Calu3 (cell line): Measurements from ENCODE around the gene PER2. TPM values are rescaled to one million over a fixed set of nuclear protein-coding genes. Genes with fewer than 3 reads are reported as not detected.

Source experiments
- BruUV-seq: library from RNA; stranded (reverse); fragments of 400-500 nt; replicated peaks from 2 replicates; lab custom pipeline; 2021; lab: Mats Ljungman, UMichigan
- CTCF ChIA-PET: fragments of 300-600 bp; sonication (Branson Sonifier 250); formaldehyde crosslinking; loops from one replicate; lab custom pipeline; 2022; ENCODE audit warnings: antibody characterized with exemption; lab: Charles Lee
- DNase-seq: peaks from one replicate; pipeline ENCODE4 v3.0.0; 2022
- H3K27ac Mint-ChIP-seq: one replicate; pipeline ENCODE4 v1.8.0; 2022; ENCODE audit warnings: mixed read lengths; ENCODE audit not compliant: unreplicated experiment
- H3K27me3 Mint-ChIP-seq: one replicate; pipeline ENCODE4 v1.8.0; 2022; ENCODE audit warnings: mixed read lengths; ENCODE audit not compliant: unreplicated experiment
- H3K36me3 Mint-ChIP-seq: one replicate; pipeline ENCODE4 v1.8.0; 2022; ENCODE audit warnings: mild to moderate bottlenecking, moderate library complexity, mixed read lengths; ENCODE audit not compliant: insufficient read depth, unreplicated experiment
- H3K4me1 Mint-ChIP-seq: one replicate; pipeline ENCODE4 v1.8.0; 2022; ENCODE audit warnings: mild to moderate bottlenecking, low read depth, mixed read lengths; ENCODE audit not compliant: unreplicated experiment
- H3K4me3 Mint-ChIP-seq: one replicate; pipeline ENCODE4 v1.8.0; 2022; ENCODE audit warnings: mild to moderate bottlenecking, low read depth, moderate library complexity, mixed read lengths; ENCODE audit not compliant: unreplicated experiment
- H3K9me3 Mint-ChIP-seq: one replicate; pipeline ENCODE4 v1.8.0; 2022; ENCODE audit warnings: low read depth, mixed read lengths; ENCODE audit not compliant: unreplicated experiment
- CTCF ChIP-seq: fragments of 200-600 bp; IDR thresholded peaks from one replicate; pipeline ENCODE4 v1.8.0; 2022; ENCODE audit warnings: antibody characterized with exemption; ENCODE audit not compliant: unreplicated experiment
- intact Hi-C: fragments of 100-400 bp; cut with micrococcal nuclease; formaldehyde crosslinking; loops from one replicate; pipeline ENCODE4 v1.10.0; 2022; ENCODE audit not compliant: unreplicated experiment
- total RNA-seq: library from RNA; stranded (reverse); gene quantifications from 2 replicates; pipeline ENCODE4 v1.2.3, GENCODE V29; 2022

The PER2 gene
- total RNA-seq, 1 experiment from 2014 or later = 14.0 TPM

DNA sequence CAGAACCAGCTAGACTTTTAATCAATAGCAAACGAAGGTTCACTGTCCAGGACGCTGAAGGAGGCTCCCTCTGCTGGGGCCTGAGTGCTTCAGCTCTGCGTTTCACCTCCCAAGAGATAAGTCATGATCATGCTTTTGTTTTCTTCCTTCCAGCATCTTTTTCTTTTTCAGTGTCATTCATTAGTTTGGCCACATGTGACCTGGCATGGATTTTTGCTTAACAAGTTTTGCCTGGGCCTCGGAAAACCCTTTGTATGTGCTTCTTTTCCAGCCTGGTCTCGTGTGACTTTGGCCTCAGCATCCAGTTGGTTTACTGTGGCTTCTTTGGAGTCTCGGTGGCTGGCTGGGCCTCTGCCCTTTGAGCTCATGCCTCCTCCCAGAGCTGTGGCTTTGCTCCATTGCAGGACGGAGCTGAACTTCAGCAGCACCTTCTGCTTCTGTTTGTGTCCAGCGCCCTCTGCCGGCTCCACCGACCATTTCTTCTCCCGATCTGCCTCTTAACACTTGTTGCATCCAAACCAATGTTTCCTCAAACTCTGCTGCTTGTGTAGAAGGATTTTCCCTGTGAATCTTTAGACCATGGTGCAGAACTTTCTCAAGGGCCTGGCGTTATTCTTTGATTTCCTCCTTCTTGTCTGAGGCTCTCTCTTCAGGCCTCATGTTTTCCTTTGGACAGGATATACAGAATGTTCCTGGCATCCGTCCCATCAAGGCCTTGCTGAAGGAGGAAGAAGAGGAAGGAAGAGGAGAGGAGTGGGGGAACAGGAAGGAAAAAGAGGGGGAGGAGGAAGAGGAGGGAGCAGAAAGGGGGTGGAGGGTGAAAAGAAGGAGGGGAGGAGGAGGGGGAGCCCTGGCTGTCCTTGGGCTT lies 25.0 kb downstream of the PER2 start:
- no peak overlapping the region for H3K4me3 Mint-ChIP-seq
- H3K4me1 Mint-ChIP-seq = peaks cover 9% of the 10 kb centered on the region
- TF ChIP-seq CTCF = peak; percentile 84
- CTCF ChIA-PET = interaction anchor here (0.6 to 1.8 kb wide), 12 partner anchors 9 to 590 kb away, joined by 3 to 9 read pairs (median 4); partner anchors contain the start of genes PER2 and SCLY
- H3K27ac Mint-ChIP-seq = no peak overlapping the region
- peak; percentile 83 for DNase-seq
- intact Hi-C loops = loop anchor here (10.0 kb wide), 1 partner anchor 409 kb away; the partner anchor contains the start of gene RAMP1
- H3K27me3 Mint-ChIP-seq = no peaks in the 10 kb centered on the region
- BruUV-seq = no TSS peak
- peaks cover 29% of the 10 kb centered on the region for H3K36me3 Mint-ChIP-seq
- no peaks in the 10 kb centered on the region for H3K9me3 Mint-ChIP-seq

- BruUV-seq = no TSS peak
Measured at GRCh38 chr2:238262496-238263122, 25.8 kb downstream of the PER2 start.

DNA sequence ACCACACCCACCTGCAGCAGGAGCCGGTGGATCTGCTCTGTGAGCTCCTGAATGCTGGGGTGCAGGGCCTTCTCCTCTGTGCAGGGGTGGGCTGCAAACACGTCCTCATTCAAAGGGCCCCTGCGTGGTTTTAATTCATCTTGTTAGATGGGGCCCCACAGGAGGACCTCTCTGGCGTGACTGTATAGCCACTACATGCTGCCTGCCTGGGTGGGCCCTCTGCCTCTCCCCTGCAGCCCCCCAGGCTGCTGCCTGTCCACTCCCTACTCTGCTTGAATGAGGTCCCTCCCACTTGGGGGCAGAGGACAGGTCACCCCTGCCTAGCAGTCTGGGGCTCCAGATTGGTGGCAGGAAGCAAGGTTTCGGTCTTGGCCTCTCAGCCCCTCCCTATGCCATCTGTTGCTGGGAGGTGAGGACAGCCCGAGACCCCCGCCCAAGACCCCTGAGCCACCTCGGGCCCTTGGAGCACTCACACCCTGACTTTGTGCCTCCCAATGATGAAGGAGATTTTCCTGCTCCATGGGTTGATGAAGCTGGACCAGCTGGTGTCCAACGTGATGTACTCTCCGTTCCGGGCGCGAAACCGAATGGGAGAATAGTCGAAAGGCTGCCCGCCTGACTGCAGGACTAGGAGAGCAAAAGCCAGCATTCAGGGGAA lies 26.6 kb downstream of the PER2 start:
- intact Hi-C loops = loop anchor here (10.0 kb wide), 1 partner anchor 407 kb away; the partner anchor contains the start of gene RAMP1
- CTCF ChIA-PET = no interaction called here
- peaks cover 9% of the 10 kb centered on the region for H3K4me1 Mint-ChIP-seq
- no peak for TF ChIP-seq CTCF
- no peak for DNase-seq
- peaks cover 30% of the 10 kb centered on the region for H3K36me3 Mint-ChIP-seq
- no peak overlapping the region for H3K4me3 Mint-ChIP-seq
- H3K27me3 Mint-ChIP-seq = no peaks in the 10 kb centered on the region
- BruUV-seq = no TSS peak
- H3K27ac Mint-ChIP-seq = no peak overlapping the region
- H3K9me3 Mint-ChIP-seq = no peaks in the 10 kb centered on the region

More at GRCh38 chr2:238262496-238263122, 25.8 kb downstream of the PER2 start:
- peaks cover 9% of the 10 kb centered on the region for H3K4me1 Mint-ChIP-seq
- intact Hi-C loops = loop anchor here (10.0 kb wide), 1 partner anchor 408 kb away; the partner anchor contains the start of gene RAMP1
- H3K9me3 Mint-ChIP-seq = no peaks in the 10 kb centered on the region
- H3K4me3 Mint-ChIP-seq = no peak overlapping the region
- DNase-seq = no peak
- CTCF ChIA-PET = interaction anchor here (0.6 to 1.8 kb wide), 9 partner anchors 10 to 589 kb away, joined by 3 to 9 read pairs (median 5); partner anchors contain the start of gene PER2
- no peak overlapping the region for H3K27ac Mint-ChIP-seq
- H3K36me3 Mint-ChIP-seq = peaks cover 29% of the 10 kb centered on the region
- TF ChIP-seq CTCF = no peak
- H3K27me3 Mint-ChIP-seq = no peaks in the 10 kb centered on the region

GRCh38 chr2:238260883-238261282 lies 27.5 kb downstream of the PER2 start:
- CTCF ChIA-PET = interaction anchor here (0.6 kb wide), 1 partner anchor 20 kb away, joined by 4 read pairs; no protein-coding TSS in a partner anchor
- Mint-ChIP-seq H3K4me3 (no peak overlapping the region), H3K36me3 (peaks cover 36% of the 10 kb centered on the region), H3K9me3 (no peaks in the 10 kb centered on the region), H3K27me3 (no peaks in the 10 kb centered on the region), H3K4me1 (peaks cover 9% of the 10 kb centered on the region), H3K27ac (no peak overlapping the region)
- DNase-seq = no peak
- intact Hi-C loops = loop anchor here (10.0 kb wide), 1 partner anchor 406 kb away; the partner anchor contains the start of gene RAMP1
- no peak for TF ChIP-seq CTCF
- BruUV-seq = no TSS peak
